ENCODE data around the gene SORCS2.

The SORCS2 gene

GRCh38 chr4:7746351-7747061, 554.2 kb downstream of the SORCS2 start:
- H3K36me3 ChIP-seq = no peaks in the 10 kb centered on the region
- TF ChIP-seq CTCF (IDR thresholded peaks at IDR 0.05; ENCODE audit: low read depth, low read length) = no peak
- H3K4me1 ChIP-seq = no peaks in the 10 kb centered on the region
- no peak for DNase-seq
- no peak overlapping the region for H3K4me3 ChIP-seq (ENCODE audit: low read depth, low read length)
- no peaks in the 10 kb centered on the region for H3K27me3 ChIP-seq
- no peaks in the 10 kb centered on the region for H3K9me3 ChIP-seq

- no peak for TF ChIP-seq CTCF (IDR thresholded peaks at IDR 0.05; ENCODE audit: low read depth, low read length)
- no peaks in the 10 kb centered on the region for H3K36me3 ChIP-seq
- no peaks in the 10 kb centered on the region for H3K27me3 ChIP-seq
- no peaks in the 10 kb centered on the region for H3K9me3 ChIP-seq
- H3K4me3 ChIP-seq (ENCODE audit: low read depth, low read length) = no peak overlapping the region
- no peaks in the 10 kb centered on the region for H3K4me1 ChIP-seq
- no peak for DNase-seq
Observed at GRCh38 chr4:7747062-7747385, 554.7 kb downstream of the SORCS2 start.

GRCh38 chr4:7747566-7747965, 555.2 kb downstream of the SORCS2 start:
- no peaks in the 10 kb centered on the region for H3K9me3 ChIP-seq
- DNase-seq = no peak
- no peaks in the 10 kb centered on the region for H3K36me3 ChIP-seq
- no peaks in the 10 kb centered on the region for H3K27me3 ChIP-seq
- no peaks in the 10 kb centered on the region for H3K4me1 ChIP-seq
- TF ChIP-seq CTCF (IDR thresholded peaks at IDR 0.05; ENCODE audit: low read depth, low read length) = no peak
- H3K4me3 ChIP-seq (ENCODE audit: low read depth, low read length) = no peak overlapping the region

- no peaks in the 10 kb centered on the region for H3K4me1 ChIP-seq
- DNase-seq = no peak
- no peaks in the 10 kb centered on the region for H3K27me3 ChIP-seq
- no peak for TF ChIP-seq CTCF (IDR thresholded peaks at IDR 0.05; ENCODE audit: low read depth, low read length)
- no peaks in the 10 kb centered on the region for H3K9me3 ChIP-seq
- peaks cover 5% of the 10 kb centered on the region; the same call in 1 of the 2 replicates for H3K36me3 ChIP-seq
- H3K4me3 ChIP-seq (ENCODE audit: low read depth, low read length) = no peak overlapping the region
Observed at GRCh38 chr4:7750523-7750922, 558.2 kb downstream of the SORCS2 start.

- Histone ChIP-seq H3K4me1 (no peaks in the 10 kb centered on the region), H3K9me3 (no peaks in the 10 kb centered on the region), H3K27me3 (no peaks in the 10 kb centered on the region), H3K4me3 (ENCODE audit: low read depth, low read length) (no peak overlapping the region), H3K36me3 (peaks cover 5% of the 10 kb centered on the region; the same call in 1 of the 2 replicates)
- DNase-seq = no peak
- no peak for TF ChIP-seq CTCF (IDR thresholded peaks at IDR 0.05; ENCODE audit: low read depth, low read length)
Observed at GRCh38 chr4:7750972-7751371, 558.6 kb downstream of the SORCS2 start.

GRCh38 chr4:7752649-7753048, 560.3 kb downstream of the SORCS2 start:
- no peak for DNase-seq
- Histone ChIP-seq H3K9me3 (no peaks in the 10 kb centered on the region), H3K4me3 (ENCODE audit: low read depth, low read length) (no peak overlapping the region), H3K27me3 (no peaks in the 10 kb centered on the region), H3K36me3 (peaks cover 16% of the 10 kb centered on the region), H3K4me1 (no peaks in the 10 kb centered on the region)
- no peak for TF ChIP-seq CTCF (IDR thresholded peaks at IDR 0.05; ENCODE audit: low read depth, low read length)

All from BE2C (cell line).